NOMO-1 treated with dmso at 0.1 percent for 144 hours (cell line): ENCODE measurements around the gene BTBD9.
"Not testable (repeated sequence)": the region's sequence is repeated elsewhere in the genome, so short reads cannot be mapped to it uniquely, and the experiment has no call there.

ENCODE experiments used
- DNase-seq: peaks from one replicate; lab custom pipeline; 2025; ENCODE audit not compliant: unreplicated experiment; lab: John Stamatoyannopoulos, UW

The BTBD9 gene

DNA sequence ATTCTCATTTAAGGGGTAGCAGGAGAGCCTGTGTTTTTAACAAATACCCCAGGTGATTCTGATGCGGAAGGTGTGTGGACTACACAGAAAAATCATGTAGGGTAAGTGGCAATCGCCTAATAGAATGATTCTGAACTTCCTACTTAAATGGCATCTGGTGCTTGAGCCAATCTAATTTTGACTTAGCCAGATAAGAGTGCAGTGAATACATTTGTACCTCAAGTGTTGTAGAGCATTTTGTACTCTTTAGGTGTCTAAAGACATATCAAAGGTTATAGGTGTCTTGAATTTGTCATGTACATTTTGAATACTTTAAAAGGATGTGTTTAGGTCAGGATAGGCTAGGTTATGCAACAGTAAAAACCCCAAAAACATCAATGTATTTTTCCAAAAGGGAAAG is 10.0 kb upstream of the BTBD9 start:
- no peak for DNase-seq

DNA sequence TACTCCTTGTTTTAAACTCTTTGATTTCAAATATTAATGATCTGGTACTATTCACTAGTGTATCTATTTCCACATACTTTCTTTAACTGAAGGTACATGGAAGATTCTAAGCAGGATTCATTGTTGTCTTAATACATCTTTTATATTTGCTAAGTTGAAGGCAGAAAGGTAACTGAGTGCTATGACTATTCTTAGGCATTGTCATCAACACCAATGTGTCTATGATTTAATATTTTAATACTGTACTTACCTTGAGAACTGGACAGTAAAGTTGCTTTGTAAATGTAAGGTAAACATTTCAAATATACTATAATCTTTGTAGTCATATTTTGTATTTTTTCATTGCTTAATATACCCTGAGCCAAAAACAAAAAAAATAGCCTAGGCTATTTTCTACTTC is 8.9 kb upstream of the BTBD9 start:
- DNase-seq = no peak

DNA sequence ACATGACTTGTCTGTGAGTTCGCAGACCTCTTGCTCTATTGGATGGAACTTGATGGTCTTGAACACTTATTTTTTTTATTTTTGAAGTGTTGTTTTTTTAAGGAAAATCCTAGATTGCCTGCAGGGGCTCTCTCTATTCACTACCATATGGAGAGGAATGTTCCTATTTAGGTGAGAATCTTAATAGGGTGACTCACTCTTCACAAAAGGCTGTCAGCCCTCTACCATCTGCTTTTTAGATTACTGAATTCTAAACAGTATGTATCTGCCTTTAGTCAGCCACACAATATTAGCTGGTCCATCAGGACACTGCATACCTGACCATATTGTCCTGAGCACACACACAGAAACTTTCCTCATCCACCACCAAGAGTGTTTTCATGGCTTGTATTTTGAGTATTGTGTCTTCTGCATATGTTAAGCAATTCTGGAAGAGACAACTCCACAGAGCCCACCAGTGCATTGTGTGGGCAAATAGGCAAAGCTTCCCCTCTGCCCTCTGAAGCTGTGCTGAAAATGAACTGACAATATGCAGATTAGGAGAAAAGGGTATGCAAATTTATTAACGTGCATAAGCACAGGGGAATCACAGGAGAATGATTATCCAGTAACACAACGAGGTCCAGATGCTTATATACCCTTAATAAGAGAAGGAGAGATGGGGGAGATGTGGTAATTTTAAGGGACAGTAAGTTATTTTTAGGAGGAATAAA is 6.6 kb upstream of the BTBD9 start:
- no peak for DNase-seq

DNA sequence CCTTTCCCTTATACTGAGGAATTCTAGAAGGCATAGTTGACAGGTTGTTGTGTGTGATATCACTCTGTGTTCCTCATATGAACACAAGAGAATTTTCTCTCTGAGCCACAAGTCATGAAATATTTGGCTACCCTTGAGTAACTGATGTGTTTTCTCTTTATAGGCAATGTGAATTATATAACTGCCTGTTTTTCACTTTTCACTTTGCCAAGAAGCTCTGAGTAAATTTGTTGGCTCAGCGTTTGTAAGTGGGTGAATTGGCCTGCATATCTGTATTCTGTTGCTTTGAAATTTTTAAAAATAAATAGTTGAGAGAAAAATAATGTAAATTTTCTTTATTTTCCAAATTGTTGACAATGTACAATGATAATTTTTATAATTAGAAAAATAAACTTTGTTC is 5.2 kb upstream of the BTBD9 start:
- DNase-seq = no peak

DNA sequence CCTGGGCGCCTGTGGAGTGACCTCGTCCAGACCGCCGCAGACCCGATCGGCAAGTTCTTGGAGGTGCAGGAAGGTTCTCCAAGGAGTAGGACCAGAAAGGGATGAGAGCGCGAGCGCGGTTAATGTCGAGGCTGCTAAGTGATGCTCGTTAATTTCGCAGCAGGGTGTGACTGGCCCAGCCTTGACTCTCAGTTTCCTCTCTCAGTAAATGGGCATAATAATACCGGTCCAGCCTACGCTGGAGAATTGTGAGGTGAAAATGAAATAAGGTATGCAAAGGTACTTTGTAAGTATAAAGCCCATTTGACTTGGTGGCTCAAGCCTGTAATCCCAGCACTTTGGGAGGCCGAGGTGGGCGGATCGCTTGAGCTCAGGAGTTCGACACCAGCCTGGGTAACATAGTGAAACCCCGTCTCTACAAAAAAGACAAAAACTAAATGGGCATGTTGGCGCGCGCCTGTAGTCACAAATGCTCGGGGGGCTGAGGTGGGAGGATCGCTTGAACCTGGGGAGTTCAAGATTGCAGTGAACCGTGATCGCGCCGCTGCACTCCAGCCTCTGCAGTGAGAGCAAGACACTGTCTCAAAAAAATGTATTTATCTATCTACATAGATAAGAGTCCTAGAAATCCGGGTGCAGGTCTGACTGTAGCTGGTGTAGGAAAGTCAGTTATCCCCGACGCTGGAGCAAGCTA is 634 bp upstream of the BTBD9 start:
- DNase-seq = peak; percentile 37

DNA sequence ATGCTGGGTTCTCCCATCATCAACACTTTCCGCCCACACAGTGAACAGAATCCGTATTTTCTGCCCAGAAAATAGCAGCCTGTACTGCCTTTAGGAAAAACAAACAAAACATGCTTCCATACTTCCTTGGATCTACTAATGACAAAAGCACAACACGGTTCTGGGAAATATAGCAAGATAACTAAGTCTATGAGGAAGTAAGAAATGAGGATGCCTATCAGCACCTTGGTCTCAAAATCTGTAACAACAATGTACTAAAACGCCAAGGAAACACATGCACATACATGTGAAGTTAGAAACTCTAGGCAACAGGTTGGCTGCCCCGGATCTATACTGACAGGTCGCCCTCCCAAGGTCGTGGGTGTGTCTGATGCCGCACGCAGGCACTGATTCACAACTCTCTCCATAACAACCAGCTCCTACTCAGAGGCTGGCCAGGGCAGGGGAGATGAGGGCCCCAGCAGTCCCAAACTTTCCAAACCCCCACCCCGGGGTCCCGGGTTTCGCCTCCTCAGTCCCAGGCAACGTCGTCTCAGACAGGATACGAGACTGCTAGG is 710 bp downstream of the BTBD9 start:
- no peak for DNase-seq

DNA sequence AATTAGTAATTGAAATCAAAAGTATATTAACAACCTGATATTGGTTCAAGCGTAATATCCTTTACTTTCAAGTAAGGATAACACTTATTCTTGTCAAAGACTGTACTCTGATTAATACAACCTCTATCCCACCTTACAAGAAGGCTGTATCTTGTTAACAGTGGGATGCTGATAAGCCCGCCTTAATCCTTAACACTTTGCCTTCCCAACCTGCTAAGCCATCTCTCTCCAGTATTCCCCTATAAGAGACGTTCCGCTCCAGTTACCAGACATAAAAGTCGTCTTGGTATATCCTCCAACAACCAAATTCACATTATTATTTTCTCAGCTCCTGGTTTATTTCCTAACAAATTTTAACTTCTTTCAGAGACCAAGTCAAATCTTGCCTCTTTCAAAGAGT is 2.0 kb downstream of the BTBD9 start:
- DNase-seq = no peak

DNA sequence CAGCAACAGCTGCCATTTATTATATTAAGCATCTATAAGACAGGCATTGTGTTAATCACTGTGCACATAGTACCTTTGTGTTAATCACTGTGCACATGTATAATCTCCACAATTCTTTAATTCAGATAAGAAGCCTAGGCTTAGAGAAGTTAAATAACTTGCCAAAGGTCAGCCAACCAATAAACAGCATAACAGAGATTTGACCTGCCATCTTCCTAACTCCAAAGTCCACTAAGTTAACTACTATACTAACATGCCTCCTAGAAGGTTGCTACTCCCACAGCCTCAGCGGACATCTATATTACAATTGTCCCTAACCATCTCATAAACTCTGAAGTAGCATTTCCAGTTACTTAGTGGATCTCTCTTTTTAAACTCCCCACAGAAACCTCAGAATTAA is 3.7 kb downstream of the BTBD9 start:
- no peak for DNase-seq

DNA sequence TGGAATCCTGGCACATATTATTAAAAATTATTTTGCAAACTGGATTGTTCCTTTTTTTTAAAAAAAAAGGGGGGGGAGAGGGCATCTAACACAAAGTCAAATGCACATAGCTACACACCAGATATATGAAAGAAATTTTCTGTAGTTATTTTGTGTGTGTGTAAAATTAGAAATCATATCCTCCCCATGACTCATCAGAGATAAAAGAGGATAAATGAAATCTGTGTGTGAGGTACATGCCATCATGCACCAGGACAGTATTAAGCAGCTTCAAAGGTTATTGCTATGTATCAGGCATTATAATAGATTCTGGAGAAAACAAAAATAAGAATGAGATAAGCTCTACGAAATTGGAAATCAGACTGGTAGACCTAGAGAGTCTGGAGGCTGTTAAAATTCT is 5.2 kb downstream of the BTBD9 start:
- no peak for DNase-seq

DNA sequence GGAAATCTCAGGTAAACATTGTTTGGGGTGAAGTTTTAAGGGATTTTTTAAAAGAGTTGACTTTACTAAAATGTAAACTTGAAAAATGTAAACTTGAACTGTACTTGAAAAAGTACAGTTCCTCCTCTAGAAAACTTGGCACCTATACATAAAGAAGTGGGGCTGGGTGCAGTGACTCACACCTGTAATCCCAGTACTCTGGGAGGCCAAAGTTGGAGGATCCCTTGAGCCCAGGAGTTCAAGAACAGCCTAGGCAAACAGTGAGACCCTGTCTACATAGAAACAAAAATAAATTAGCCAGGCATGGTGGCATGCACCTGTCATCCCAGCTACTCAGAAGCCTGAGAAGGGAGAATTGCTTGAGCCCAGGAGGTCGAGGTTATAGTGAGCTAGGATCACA is 7.2 kb downstream of the BTBD9 start:
- no peak for DNase-seq

DNA sequence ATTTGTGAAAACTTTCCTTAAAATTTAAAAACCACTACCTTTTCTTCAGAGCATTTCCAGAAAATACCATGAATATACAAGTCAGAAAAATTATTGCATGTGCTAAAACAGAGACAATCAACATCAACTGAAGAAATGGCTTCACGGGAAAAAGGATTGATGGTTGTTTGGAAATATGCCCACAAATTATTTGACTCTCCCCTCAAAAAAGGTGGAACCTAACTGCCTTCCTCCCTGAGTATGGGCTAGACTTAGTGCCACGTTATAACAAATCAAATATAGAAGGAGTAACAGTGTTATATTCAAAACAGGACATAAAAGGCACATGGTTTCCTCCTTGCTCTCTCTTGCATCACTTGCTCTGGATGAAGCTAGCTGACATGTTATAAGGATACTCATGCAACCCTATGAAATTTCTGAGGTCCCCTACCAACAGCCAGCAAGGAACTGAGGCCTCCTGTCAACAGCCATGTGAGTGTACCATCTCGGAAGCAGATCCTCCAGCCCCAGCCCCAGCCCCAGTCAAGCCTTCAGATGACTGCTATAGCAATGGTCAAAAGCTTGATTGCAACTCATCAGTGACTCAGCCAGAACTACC is 8.4 kb downstream of the BTBD9 start:
- DNase-seq = no peak

DNA sequence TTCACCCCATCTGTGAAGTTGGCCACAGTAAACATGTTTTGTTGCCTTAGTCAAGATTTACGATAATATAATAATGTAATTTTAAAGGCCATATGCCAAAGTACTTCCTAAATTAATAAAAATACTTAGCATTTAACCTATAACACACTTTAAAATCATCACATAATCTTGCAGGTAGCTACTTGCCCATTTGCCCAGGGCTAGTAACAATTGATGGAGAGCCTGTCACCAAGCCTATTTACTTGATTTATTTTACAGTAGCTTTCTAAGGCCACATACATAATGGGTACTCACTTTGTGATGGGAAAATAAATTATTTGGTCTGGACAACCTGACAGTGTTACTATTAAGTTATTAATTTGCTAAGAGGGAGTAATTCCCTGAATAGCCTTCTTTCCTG is 14.5 kb downstream of the BTBD9 start:
- no peak for DNase-seq

DNA sequence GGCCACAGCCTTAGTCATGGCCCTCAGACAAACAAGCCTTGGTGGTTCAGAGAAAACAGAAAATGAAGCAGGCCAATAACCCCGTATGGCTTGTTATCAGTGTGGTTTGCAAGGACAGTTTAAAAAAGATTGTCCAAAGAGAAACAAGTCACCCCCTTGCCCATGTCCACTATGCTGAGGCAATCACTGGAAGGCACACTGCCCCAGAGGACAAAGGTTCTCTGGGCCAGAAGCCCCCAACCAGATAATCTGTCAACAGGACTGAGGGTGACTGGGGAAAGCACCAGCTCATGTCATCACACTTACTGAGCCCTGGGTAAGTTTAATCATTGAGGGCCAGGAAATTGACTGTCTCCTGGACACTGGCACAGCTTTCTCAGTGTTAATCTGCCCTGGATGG is 20.4 kb downstream of the BTBD9 start:
- not testable (repeated sequence) for DNase-seq

DNA sequence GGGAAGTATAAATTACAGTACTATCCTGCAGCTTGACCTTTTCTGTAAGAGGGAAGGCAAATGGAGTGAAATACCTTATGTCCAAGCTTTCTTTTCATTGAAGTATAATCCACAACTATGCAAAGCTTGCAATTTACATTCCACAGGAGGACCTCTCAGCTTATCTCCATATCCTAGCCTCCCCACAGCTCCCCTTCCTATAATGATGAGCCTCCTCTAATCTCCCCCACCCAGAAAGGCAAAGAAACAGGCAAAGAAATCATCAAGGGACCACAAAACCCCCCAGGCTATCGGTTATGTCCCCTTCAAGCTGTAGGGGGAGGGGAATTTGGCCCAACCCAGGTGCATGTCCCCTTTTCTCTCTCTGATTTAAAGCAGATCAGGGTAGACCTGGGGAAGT is 21.4 kb downstream of the BTBD9 start:
- not testable (repeated sequence) for DNase-seq

DNA sequence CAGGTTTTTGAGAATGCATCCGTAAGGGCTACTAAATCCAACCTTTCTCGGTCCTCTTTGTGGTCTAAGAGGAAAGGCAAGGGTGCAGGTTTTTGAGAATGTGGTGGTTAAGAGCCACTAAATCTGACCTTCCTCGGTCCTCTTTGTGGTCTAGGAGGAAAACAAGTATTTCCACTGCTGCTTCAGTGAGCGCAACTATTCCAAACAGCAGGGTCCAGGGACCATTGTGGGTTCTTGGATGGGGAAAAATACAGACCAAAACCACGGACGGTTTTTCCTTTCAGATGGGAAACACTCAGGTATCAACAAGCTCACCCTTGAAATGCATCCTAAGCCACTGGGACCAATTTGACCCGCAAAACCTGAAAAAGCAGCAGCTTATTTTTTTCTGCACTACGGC is 21.9 kb downstream of the BTBD9 start:
- no peak for DNase-seq

DNA sequence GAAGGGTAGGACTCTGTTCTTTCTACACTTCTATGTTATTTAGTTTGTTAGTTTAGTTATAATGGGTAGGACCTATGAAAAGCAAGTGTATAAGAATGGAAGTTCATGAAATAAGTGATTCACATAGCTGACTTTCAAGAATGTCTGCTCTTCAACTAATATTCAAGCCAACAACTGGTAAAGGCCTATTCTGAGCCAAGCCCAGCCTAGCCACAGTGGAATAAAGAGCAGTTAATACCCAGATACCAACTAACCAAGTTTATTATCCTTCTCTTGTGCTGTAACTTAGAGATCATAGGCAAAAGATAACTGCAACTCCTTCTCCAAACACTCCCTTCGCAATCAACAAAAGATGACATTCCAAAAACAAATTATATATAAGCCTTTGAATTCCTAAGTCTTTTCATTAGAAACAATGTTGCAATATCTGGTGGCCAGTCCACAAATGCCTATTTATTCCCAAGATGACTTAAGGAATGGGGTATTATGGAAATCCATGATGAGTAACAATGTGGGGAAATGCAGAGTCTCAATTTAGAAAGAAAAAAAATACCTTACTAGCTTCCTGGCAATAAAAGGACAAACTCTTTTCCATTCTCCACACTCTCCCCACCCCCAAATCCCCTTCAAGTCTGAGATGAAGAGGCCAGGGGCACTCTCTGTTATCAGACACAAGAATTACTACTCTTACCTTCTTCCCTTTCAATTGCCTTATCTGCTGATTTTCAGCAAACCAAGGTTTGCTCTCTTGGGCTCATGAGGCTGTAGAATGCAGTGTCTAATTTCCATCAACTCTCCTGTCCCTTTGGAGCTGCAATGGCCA is 27.4 kb downstream of the BTBD9 start:
- no peak for DNase-seq

DNA sequence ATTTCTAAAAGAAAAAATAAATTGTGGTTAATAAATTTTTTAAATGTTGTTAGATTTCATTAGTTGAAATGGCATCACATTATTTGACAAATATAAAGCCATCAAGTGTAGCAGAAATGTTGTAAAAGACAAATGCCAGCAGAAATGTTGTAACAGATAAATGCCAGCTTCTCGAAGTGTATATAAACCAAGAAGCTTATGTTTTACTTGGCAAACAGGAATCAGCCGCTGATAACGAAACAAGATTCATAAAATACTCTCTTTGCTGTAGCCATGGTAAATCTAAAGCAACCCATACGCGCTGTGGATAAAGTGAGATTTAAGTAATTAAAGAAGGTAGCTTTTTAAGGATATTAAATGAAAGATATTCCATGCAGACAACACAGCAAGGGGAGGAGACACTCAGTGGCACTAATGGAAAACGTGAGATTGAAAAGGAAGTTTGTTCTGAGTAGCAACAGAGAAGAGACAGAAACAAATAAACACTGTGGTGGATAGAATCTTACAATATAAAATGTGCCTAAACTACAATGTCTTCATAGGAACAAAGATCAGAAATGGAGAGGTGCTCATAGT is 29.6 kb downstream of the BTBD9 start:
- DNase-seq = no peak

DNA sequence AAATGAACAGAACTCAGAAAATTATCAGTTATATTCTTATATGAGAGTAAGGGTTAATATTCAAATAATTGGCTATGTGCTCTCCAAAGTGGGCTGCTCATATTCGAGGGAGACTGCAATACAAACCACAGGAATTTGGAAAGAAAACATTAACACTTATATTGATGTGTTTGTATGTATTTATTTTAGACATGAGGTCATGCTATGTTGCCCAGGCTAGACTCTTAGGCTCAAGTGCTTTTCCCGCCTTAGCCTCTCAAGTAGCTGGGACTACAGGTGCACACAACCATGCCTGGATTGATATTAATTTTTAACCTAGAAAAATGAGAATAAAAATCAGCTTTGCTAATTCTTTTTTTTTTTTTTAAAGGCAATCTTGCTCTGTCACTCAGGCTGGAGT is 35.0 kb downstream of the BTBD9 start:
- DNase-seq = no peak

DNA sequence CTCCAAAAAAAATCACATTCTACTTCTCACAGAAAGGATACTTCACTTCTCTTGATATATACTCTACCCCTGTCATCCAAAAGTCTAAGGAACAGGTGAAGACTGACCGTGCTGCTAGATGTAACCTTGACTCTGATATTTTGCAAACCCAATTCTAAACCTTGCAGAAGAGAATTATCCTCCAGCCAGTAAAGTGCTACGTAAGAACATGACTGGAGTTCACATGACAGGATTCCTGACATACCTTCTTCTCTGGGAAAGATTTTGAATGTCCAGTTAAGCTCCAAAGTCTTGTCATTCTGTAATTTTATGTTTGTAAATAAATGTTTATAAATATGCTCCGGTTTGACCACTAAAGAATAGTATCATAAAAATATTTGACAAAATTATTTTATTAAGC is 35.8 kb downstream of the BTBD9 start:
- no peak for DNase-seq

DNA sequence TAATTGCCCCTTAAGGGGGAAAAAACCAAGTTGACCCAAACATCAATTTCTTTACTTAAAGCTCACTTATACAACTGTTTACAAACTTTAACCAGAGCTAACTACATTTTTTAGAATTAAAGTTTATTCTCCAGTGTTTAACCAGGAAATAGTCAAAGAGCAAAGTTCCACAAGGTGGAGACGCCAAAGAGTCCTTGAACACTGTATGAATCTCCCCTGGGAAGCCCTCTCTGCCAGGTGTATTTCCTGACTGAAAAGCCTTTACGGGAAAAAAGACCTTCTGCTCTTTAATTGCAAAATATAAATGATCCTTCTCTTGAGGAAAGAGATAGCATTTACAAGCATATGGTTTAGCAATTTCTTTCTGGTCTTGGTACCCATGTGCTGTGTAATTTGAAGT is 36.2 kb downstream of the BTBD9 start:
- DNase-seq = no peak

DNA sequence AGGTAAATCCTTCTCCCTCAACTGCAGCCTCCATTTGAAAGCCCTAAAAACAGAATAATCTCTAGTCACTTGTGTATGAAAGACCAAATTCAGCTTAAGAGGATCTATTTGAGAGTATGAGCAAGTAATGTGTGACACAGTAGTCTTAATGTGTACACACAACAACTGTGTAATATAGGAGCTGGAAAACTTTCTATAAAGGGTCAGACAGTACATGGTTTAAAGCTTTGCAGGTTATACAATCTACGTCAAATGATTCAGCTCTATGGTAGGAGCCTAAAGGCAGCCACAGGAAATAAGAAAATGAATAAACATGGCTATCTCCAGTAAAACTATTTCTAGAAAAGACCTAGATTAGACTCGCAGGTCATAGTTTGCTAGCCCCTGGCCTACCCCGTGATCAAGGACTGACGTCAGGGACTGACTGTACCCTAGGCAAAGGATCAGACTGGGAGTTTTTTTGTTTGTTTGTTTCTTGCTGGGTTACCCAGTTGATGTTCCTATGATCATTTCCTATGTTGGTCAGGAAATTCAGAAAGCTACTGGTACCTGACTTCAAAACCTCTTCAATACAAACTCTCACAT is 39.7 kb downstream of the BTBD9 start:
- no peak for DNase-seq
